ENCODE data around the gene DIRAS3.
"Not testable (repeated sequence)": the region's sequence is repeated elsewhere in the genome, so short reads cannot be mapped to it uniquely, and the experiment has no call there.

The DIRAS3 gene

DNA sequence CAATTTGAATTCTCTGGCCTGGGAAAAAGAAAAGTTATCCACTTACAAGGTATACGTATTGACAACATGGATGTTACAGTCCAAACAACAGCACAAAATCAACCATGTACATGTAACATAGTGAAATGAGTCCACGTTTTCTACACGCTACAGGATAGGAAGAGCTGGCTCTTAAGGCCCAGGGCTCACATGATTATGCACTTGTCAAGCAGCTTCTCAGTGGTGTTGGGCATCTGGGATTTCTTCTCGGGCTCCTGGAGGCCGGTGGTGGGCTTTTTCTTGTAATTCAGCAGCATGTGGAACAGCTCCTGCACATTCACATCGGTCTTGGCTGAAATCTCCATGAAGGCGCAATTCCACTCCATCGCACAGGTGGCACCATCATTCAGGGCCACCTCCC, 4.0 kb downstream of the DIRAS3 start:
- Mint-ChIP-seq H3K4me1 (peaks cover 21% of the 10 kb centered on the region), H3K9me3 (peaks cover 0 to 4% of the 10 kb centered on the region in 2 donors), H3K27me3 (peaks cover 28% of the 10 kb centered on the region), H3K27ac (no peak overlapping the region), H3K4me3 (no peak overlapping the region)
- ATAC-seq, result no peak
- no peak for DNase-seq

DNA sequence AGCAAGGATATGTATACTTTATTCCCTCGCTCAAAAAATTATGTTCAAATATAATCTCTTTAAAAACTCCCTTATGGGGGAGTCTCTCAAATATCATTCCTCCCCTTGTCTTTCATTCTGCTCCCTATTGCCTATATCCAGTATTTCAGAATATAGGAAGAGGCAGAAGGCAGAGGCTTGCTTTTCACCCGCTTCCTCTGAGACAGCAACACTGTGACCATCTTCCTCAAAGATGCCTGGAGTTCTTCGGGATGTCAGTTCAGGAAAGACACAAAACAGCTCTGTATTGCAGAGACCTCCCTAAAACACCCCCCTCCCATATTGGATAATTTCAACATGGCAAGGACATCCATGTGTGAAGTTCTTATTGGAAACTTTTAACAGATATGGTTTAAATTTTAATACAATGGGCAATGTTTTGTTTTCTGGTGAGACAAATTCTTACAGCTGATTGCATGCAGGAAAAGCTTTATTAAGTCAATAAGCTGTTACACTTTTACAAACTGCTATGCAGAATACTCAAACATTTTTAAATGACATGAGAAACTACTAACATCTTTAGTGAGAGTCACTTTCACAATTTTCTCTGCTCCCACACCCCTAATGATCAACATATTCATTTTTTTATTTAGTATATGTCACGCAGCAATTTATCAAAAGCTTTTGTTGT, 4.8 kb downstream of the DIRAS3 start:
- ATAC-seq, result no peak
- no peak overlapping the region for H3K4me3 Mint-ChIP-seq
- H3K9me3 Mint-ChIP-seq, result peaks cover 0 to 8% of the 10 kb centered on the region in 2 donors
- DNase-seq, result no peak
- H3K4me1 Mint-ChIP-seq, result peaks cover 20% of the 10 kb centered on the region
- peaks cover 22% of the 10 kb centered on the region for H3K27me3 Mint-ChIP-seq
- H3K27ac Mint-ChIP-seq, result no peak overlapping the region

GRCh38 chr1:68043443-68044090, 6.9 kb downstream of the DIRAS3 start:
- Mint-ChIP-seq H3K4me1 (peaks cover 13% of the 10 kb centered on the region), H3K27ac (no peak overlapping the region)
- ATAC-seq, result no peak

DNA sequence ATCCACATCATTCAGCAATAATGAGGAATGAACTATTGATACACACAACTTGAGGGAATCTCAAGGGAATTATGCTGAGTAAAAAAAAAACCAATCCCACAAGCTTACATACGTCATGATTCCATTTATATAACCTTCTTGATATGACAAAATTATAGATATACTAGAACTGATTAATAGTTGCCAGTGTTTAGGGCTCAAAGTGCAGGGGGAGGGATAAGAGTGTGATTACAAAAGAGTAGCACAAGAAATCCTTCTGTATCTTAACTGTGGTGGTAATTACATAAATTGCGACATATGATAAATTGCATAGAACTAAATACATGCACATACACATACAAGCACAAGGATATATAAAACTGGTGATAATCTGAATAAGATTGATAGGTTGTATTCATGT, 13.5 kb downstream of the DIRAS3 start:
- Mint-ChIP-seq H3K27ac (no peak overlapping the region), H3K9me3 (peaks cover 8 to 19% of the 10 kb centered on the region in 2 donors), H3K27me3 (no peaks in the 10 kb centered on the region), H3K4me3 (no peak overlapping the region), H3K4me1 (no peaks in the 10 kb centered on the region)
- no peak for ATAC-seq
- no peak for DNase-seq

More at GRCh38 chr1:68043443-68044090, 6.9 kb downstream of the DIRAS3 start:
- H3K4me3 Mint-ChIP-seq, result no peak overlapping the region
- DNase-seq, result no peak
- H3K9me3 Mint-ChIP-seq, result peaks cover under 1 to 8% of the 10 kb centered on the region in 2 donors
- peaks cover 7% of the 10 kb centered on the region for H3K27me3 Mint-ChIP-seq

- H3K4me3 Mint-ChIP-seq, result no peak overlapping the region
- H3K27ac Mint-ChIP-seq, result no peak overlapping the region
- no peaks in the 10 kb centered on the region for H3K27me3 Mint-ChIP-seq
- no peak for DNase-seq
- no peak for ATAC-seq
- H3K4me1 Mint-ChIP-seq, result no peaks in the 10 kb centered on the region
- peaks cover 0 to 3% of the 10 kb centered on the region in 2 donors for H3K9me3 Mint-ChIP-seq
Observed at GRCh38 chr1:68029444-68029843, 21.0 kb downstream of the DIRAS3 start.

GRCh38 chr1:68028566-68028965, 21.9 kb downstream of the DIRAS3 start:
- ATAC-seq (no peak), DNase-seq (no peak)

DNA sequence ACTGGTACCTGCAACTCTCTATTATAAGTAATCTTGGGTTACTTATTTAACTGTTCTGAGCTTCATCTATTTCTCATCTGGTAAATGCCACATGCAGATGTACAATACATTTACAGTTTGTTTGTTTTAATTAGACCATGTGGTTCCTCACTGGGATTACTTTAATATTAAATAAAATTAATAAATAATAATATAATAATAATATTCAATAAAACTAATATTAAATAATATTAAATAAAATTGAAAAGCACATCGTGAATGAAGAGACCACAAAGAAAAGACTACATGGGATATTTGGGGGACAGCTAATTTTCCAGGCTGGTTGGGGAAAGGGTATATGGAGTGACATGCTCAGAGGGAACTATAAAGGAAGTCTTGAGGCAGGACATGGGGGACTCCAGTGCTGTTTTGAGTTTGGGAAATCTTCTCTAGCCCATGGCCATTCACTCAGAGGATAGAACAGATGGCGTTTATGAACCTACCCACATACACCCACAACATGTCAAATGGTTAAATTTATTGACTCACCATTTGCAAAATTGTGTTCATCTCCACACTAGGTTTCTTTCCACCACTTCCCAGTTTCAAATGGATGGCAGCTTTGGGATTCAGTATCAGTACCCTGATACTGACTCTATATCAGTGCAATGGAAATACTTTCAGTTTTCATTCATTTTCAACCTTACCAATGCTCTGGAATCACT, 25.6 kb downstream of the DIRAS3 start:
- Mint-ChIP-seq H3K4me3 (no peak overlapping the region), H3K27me3 (peaks cover 12% of the 10 kb centered on the region), H3K4me1 (no peaks in the 10 kb centered on the region), H3K27ac (no peak overlapping the region), H3K9me3 (no peaks in the 10 kb centered on the region)
- ATAC-seq (no peak), DNase-seq (no peak)

More at GRCh38 chr1:68028566-68028965, 21.9 kb downstream of the DIRAS3 start:
- H3K27me3 Mint-ChIP-seq, result peaks cover under 1% of the 10 kb centered on the region
- H3K4me3 Mint-ChIP-seq, result no peak overlapping the region
- H3K27ac Mint-ChIP-seq, result no peak overlapping the region
- H3K9me3 Mint-ChIP-seq, result no peaks in the 10 kb centered on the region
- H3K4me1 Mint-ChIP-seq, result no peaks in the 10 kb centered on the region

DNA sequence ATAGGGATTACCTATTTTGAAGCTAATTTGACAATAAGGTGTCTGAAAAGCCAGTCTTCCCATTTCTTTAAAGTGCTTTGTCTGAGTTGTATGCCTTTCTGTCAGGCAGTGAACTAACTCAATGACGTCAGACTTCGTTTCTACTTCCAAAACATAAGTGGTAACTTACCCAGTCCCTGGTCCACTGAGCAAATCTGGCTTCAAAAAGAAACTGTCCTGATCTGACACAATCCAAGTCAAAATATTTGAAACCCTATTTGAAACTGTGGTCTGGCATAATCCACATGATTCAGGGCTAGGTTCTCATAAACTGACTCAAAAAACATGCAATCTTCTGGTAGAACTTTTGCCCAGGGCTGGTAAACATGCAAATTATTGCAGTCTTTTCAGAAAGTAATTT, 34.0 kb downstream of the DIRAS3 start:
- Mint-ChIP-seq H3K27ac (no peak overlapping the region), H3K4me3 (no peak overlapping the region), H3K27me3 (no peaks in the 10 kb centered on the region), H3K4me1 (no peaks in the 10 kb centered on the region), H3K9me3 (peaks cover 0 to 5% of the 10 kb centered on the region in 2 donors)
- ATAC-seq, result no peak
- DNase-seq, result no peak

DNA sequence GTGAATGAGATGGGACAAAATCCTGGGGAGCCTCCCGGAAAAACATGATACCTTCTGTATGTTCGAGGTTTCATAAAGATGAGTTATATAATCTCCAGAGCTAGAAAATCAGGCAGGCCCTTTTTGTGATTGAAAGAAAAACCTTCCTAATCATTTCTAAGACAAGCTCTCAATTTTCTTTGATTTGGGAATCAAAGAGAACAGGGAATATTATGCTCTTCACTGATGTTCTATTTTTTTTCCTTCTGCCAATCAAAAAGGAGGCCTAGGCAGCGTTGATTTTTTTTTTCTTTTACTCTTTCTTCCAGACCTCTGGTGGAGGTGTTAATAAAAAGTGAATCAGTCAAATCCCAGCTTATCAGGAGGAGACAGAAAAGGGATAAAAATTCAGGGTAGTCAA, 34.5 kb downstream of the DIRAS3 start:
- H3K9me3 Mint-ChIP-seq, result peaks cover 0 to 5% of the 10 kb centered on the region in 2 donors
- no peak overlapping the region for H3K27ac Mint-ChIP-seq
- H3K4me3 Mint-ChIP-seq, result no peak overlapping the region
- H3K4me1 Mint-ChIP-seq, result no peaks in the 10 kb centered on the region
- ATAC-seq (no peak), DNase-seq (no peak)
- H3K27me3 Mint-ChIP-seq, result no peaks in the 10 kb centered on the region

DNA sequence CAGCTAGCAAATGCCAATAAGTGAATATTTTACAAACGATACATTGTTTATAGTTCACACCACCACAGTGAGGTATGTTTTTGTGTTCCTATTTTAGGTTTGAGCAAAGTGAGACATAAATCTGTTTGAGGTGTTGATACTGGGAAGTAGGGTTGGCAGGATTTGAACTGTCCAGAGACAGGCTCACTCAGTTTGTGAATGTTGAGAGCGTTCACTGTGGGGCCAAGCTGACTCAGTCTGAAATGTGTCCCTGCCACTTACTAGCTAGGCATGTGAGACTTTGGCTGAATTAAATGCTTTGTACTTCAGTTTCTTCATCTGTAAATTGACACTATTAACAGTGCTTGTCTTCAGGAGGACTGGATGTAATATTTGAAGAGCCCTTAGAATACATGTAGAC, 35.1 kb downstream of the DIRAS3 start:
- Mint-ChIP-seq H3K9me3 (peaks cover 0 to 5% of the 10 kb centered on the region in 2 donors), H3K4me1 (no peaks in the 10 kb centered on the region), H3K27ac (no peak overlapping the region), H3K4me3 (no peak overlapping the region), H3K27me3 (no peaks in the 10 kb centered on the region)
- DNase-seq (no peak), ATAC-seq (no peak)

- ATAC-seq (no peak), DNase-seq (no peak)
- no peak overlapping the region for H3K27ac Mint-ChIP-seq
- no peaks in the 10 kb centered on the region for H3K27me3 Mint-ChIP-seq
- no peaks in the 10 kb centered on the region for H3K4me1 Mint-ChIP-seq
- no peak overlapping the region for H3K4me3 Mint-ChIP-seq
- peaks cover 0 to 5% of the 10 kb centered on the region in 2 donors for H3K9me3 Mint-ChIP-seq
Observed at GRCh38 chr1:68013351-68013750, 37.1 kb downstream of the DIRAS3 start.

- Mint-ChIP-seq H3K4me1 (no peaks in the 10 kb centered on the region), H3K27ac (no peak overlapping the region), H3K27me3 (no peaks in the 10 kb centered on the region)
Observed at GRCh38 chr1:68011657-68012375, 38.6 kb downstream of the DIRAS3 start.

GRCh38 chr1:68010543-68010942, 39.9 kb downstream of the DIRAS3 start:
- no peaks in the 10 kb centered on the region for H3K27me3 Mint-ChIP-seq

More at GRCh38 chr1:68011657-68012375, 38.6 kb downstream of the DIRAS3 start:
- DNase-seq (no peak), ATAC-seq (no peak)
- H3K9me3 Mint-ChIP-seq, result no peaks in the 10 kb centered on the region
- no peak overlapping the region for H3K4me3 Mint-ChIP-seq

DNA sequence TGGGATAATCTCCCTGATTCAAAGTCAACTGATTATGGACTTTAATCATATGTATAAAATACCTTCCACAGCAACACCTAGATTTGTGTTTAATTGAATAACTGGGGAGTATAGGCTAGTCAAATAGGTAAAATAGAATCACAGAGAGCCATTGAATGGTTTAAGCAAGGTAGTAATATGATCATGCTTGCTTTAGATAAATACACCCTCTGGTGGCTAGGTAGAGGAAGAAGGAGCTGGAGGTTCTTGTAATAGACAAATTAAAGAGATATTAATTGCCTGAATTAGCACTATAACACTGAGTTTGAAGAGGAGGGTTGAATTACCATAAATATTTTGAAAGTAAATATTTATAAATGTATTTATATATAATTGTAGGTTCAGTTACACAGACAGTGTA, 40.3 kb downstream of the DIRAS3 start:
- no peaks in the 10 kb centered on the region for H3K4me1 Mint-ChIP-seq
- DNase-seq (no peak), ATAC-seq (no peak)
- peaks cover 6 to 7% of the 10 kb centered on the region in 2 donors for H3K9me3 Mint-ChIP-seq
- H3K27ac Mint-ChIP-seq, result no peak overlapping the region
- no peak overlapping the region for H3K4me3 Mint-ChIP-seq
- H3K27me3 Mint-ChIP-seq, result no peaks in the 10 kb centered on the region

More at GRCh38 chr1:68010543-68010942, 39.9 kb downstream of the DIRAS3 start:
- DNase-seq, result no peak
- Mint-ChIP-seq H3K4me3 (no peak overlapping the region), H3K9me3 (peaks cover 6 to 7% of the 10 kb centered on the region in 2 donors), H3K27ac (no peak overlapping the region), H3K4me1 (no peaks in the 10 kb centered on the region)
- no peak for ATAC-seq

DNA sequence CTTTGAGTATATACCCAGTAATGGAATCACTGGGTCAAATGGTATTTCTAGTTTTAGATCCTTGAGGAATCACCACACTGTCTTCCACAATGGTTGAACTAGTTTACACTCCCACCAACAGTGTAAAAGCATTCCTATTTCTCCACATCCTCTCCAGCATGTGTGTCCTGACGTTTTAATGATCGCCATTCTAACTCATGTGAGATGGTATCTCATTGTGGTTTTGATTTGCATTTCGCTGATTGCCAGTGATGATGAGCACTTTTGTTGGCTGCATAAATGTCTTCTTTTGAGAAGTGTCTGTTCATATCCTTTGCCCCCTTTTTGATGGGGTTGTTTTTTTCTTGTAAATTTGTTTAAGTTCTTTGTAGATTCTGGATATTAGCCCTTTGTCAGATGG, 46.8 kb downstream of the DIRAS3 start:
- H3K4me1 Mint-ChIP-seq, H3K4me3 Mint-ChIP-seq, H3K27ac Mint-ChIP-seq, H3K27me3 Mint-ChIP-seq, ATAC-seq, DNase-seq: not testable (repeated sequence)
- H3K9me3 Mint-ChIP-seq, result peaks cover 29% of the 10 kb centered on the region in 2 donors

Data from stimulated activated naive CD8-positive, alpha-beta T cell treated with anti-CD3 and anti-CD28 coated beads, Interleukin-15, amount 100 ng/mL, for 72 hours (primary cell).